ENCODE results near the gene NEGR1. TPM values are rescaled to one million over a fixed set of nuclear protein-coding genes. Genes with fewer than 3 reads are reported as not detected.
A peak's percentile ranks its signal among the peaks of the same experiment; 100 is the strongest.

NEGR1 gene
- total and polyA plus RNA-seq, 2 experiments from 2014 or later, result 1.0 to 2.8 TPM

- DNase-seq (ENCODE audit: low spot score), result peak; percentile 4
- H3K4me3 ChIP-seq, result no peak overlapping the region
- no peaks in the 10 kb centered on the region for H3K4me1 ChIP-seq (ENCODE audit: insufficient read depth)
- H3K27ac ChIP-seq, result no peak overlapping the region
- H3K27me3 ChIP-seq, result no peaks in the 10 kb centered on the region
- no peaks in the 10 kb centered on the region for H3K36me3 ChIP-seq (replicated peaks; ENCODE audit: insufficient read depth, low read depth)
- no peaks in the 10 kb centered on the region for H3K9me2 ChIP-seq (replicated peaks; ENCODE audit: insufficient read depth)
- H3K9me3 ChIP-seq (ENCODE audit: low read depth), result no peaks in the 10 kb centered on the region
- no peak overlapping the region for H3K4me2 ChIP-seq
- TF ChIP-seq EZH2phosphoT487 (IDR thresholded peaks at IDR 0.05; ENCODE audit: low read depth, severe bottlenecking, unreplicated experiment) (no peak), EZH2 (IDR thresholded peaks at IDR 0.05; ENCODE audit: borderline replicate concordance) (no peak), CTCF (IDR thresholded peaks at IDR 0.05; ENCODE audit: poor library complexity) (no peak)
- H4K20me1 ChIP-seq (ENCODE audit: insufficient read depth, poor library complexity, severe bottlenecking), result no peaks in the 10 kb centered on the region
- no peak overlapping the region for H2AFZ ChIP-seq
- 74% methylated on average over 1 of the region's 1 CpG for WGBS (ENCODE audit: low lambda C conversion rate, missing lambda C conversion rate)
- H3K79me2 ChIP-seq, result no peaks in the 10 kb centered on the region
Observed at GRCh38 chr1:71944006-71944405, 338.3 kb downstream of the NEGR1 start.

- DNase-seq (ENCODE audit: low spot score), result no peak
- Histone ChIP-seq H3K9me2 (replicated peaks; ENCODE audit: insufficient read depth) (no peaks in the 10 kb centered on the region), H3K4me3 (no peak overlapping the region), H3K27me3 (no peaks in the 10 kb centered on the region), H2AFZ (no peak overlapping the region), H3K27ac (no peak overlapping the region), H3K36me3 (replicated peaks; ENCODE audit: insufficient read depth, low read depth) (no peaks in the 10 kb centered on the region), H4K20me1 (ENCODE audit: insufficient read depth, poor library complexity, severe bottlenecking) (no peaks in the 10 kb centered on the region), H3K9me3 (ENCODE audit: low read depth) (no peaks in the 10 kb centered on the region), H3K79me2 (no peaks in the 10 kb centered on the region), H3K4me2 (no peak overlapping the region), H3K4me1 (ENCODE audit: insufficient read depth) (no peaks in the 10 kb centered on the region)
- 91% methylated on average over 2 of the region's 2 CpGs for WGBS (ENCODE audit: low lambda C conversion rate, missing lambda C conversion rate)
- no peak for TF ChIP-seq CTCF (IDR thresholded peaks at IDR 0.05; ENCODE audit: poor library complexity)
- no peak for TF ChIP-seq EZH2 (IDR thresholded peaks at IDR 0.05; ENCODE audit: borderline replicate concordance)
- no peak for TF ChIP-seq EZH2phosphoT487 (IDR thresholded peaks at IDR 0.05; ENCODE audit: low read depth, severe bottlenecking, unreplicated experiment)
Observed at GRCh38 chr1:71940261-71940660, 342.1 kb downstream of the NEGR1 start.

GRCh38 chr1:71930511-71930910 is 351.8 kb downstream of the NEGR1 start:
- Histone ChIP-seq H3K9me3 (ENCODE audit: low read depth) (no peaks in the 10 kb centered on the region), H3K4me1 (ENCODE audit: insufficient read depth) (no peaks in the 10 kb centered on the region), H3K36me3 (replicated peaks; ENCODE audit: insufficient read depth, low read depth) (no peaks in the 10 kb centered on the region), H4K20me1 (ENCODE audit: insufficient read depth, poor library complexity, severe bottlenecking) (no peaks in the 10 kb centered on the region), H3K4me2 (no peak overlapping the region), H3K27ac (no peak overlapping the region), H3K4me3 (no peak overlapping the region), H2AFZ (no peak overlapping the region), H3K27me3 (no peaks in the 10 kb centered on the region), H3K9me2 (replicated peaks; ENCODE audit: insufficient read depth) (no peaks in the 10 kb centered on the region), H3K79me2 (no peaks in the 10 kb centered on the region)
- WGBS (ENCODE audit: low lambda C conversion rate, missing lambda C conversion rate), result 81% methylated on average over 4 of the region's 4 CpGs
- no peak for DNase-seq (ENCODE audit: low spot score)
- TF ChIP-seq EZH2phosphoT487 (IDR thresholded peaks at IDR 0.05; ENCODE audit: low read depth, severe bottlenecking, unreplicated experiment), result no peak
- no peak for TF ChIP-seq EZH2 (IDR thresholded peaks at IDR 0.05; ENCODE audit: borderline replicate concordance)
- no peak for TF ChIP-seq CTCF (IDR thresholded peaks at IDR 0.05; ENCODE audit: poor library complexity)

Data from hepatocyte (in vitro differentiated cells).